Heart right ventricle (tissue), 16 donors: ENCODE results near the gene MBTD1. TPM values are rescaled to one million over a fixed set of nuclear protein-coding genes. Genes with fewer than 3 reads are reported as not detected.
A peak's percentile ranks its signal among the peaks of the same experiment; 100 is the strongest.

ENCODE experiments used
- ATAC-seq, 8 donors: fragments of 200-7000 bp; cut with Tn5 transposase; one replicate each; pipeline ENCODE4 v1.9.1; 2020; ENCODE audit warnings: mild to moderate bottlenecking in 8 of 8, moderate library complexity in 8 of 8, moderate number of reproducible peaks in 1 of 8
- DNase-seq, 2 donors: peaks; one replicate each; pipeline ENCODE4 v3.0.0-alpha.2; 2020
- H3K27ac ChIP-seq, 10 donors: fragments of 200-600 bp; sonication (generic) in 2 of 10; one replicate each; pipeline versions ENCODE4 v1.5.0 to v1.8.0; 2020 to 2022; ENCODE audit warnings: mild to moderate bottlenecking in 3 of 10
- H3K27me3 ChIP-seq, 7 donors: fragments of 200-600 bp; one replicate each; pipeline ENCODE4 v1.8.0; 2021 to 2022; ENCODE audit warnings: mild to moderate bottlenecking in 2 of 7
- H3K36me3 ChIP-seq, 9 donors: fragments of 200-600 bp; sonication (generic) in 1 of 9; one replicate each; pipeline versions ENCODE4 v1.5.0 to v1.8.0; 2020 to 2022; ENCODE audit warnings: mild to moderate bottlenecking in 2 of 9
- H3K4me1 ChIP-seq, 9 donors: fragments of 200-600 bp; sonication (generic) in 1 of 9; one replicate each; pipeline versions ENCODE4 v1.5.0 to v1.8.0; 2020 to 2022; ENCODE audit warnings: mild to moderate bottlenecking in 4 of 9
- H3K4me3 ChIP-seq, 10 donors: fragments of 200-600 bp; sonication (generic) in 2 of 10; one replicate each; pipeline versions ENCODE4 v1.5.0 to v1.8.0; 2020 to 2022; ENCODE audit warnings: mild to moderate bottlenecking in 7 of 10, moderate library complexity in 2 of 10
- H3K9me3 ChIP-seq, 11 donors: fragments of 200-600 bp in 10 of 11; sonication (generic) in 2 of 11; one replicate each; pipeline versions ENCODE4 v1.5.0 to v1.8.0; 2013 to 2022; ENCODE audit warnings: mild to moderate bottlenecking in 2 of 11, control low read depth in 1 of 11, moderate library complexity in 1 of 11
- CTCF ChIP-seq, 9 donors: fragments of 200-600 bp; sonication (generic) in 2 of 9; IDR thresholded peaks; one replicate each; pipeline versions ENCODE4 v1.5.0 to v1.8.0; 2021 to 2022; ENCODE audit warnings: antibody characterized with exemption in 9 of 9, mild to moderate bottlenecking in 5 of 9, moderate library complexity in 1 of 9
- WGBS, 2 donors: extraction: QIAGEN DNeasy Blood & Tissue Kit; methylation state at CpG; one replicate each; pipeline ENCODE4 v1.1.7; 2013; ENCODE audit warnings: inconsistent platforms in 1 of 2; 5-methylcytosine and 5-hydroxymethylcytosine counted together
- intact Hi-C, 10 donors: fragments of 100-400 bp; cut with DNase I; formaldehyde crosslinking; loops; one replicate each; pipeline versions ENCODE4 v1.11.1 to v1.14.2; 2022
- polyA plus RNA-seq, 2 donors: library from polyadenylated mRNA; stranded (reverse); fragments of 200-250 nt; gene quantifications; one replicate each; pipeline ENCODE4 v1.2.3, GENCODE V29; 2013
- total RNA-seq, 10 donors: library from RNA; stranded (reverse); fragmentation: NEBNext Ultra II Directional in 3 of 10; extraction: Animal tissue kit (Norgen Biotek cat#: 25700) in 3 of 10; gene quantifications; one replicate each; pipeline versions ENCODE4 v1.2.1 to v1.2.4, GENCODE V29; 2021 to 2023
- donor health status: Arrhythmogenic right ventricular cardiomyopathy.
- donor health status: ischemic (EF 13 %, LVEDD 7.1; RV severe dilation, severe dysfunction).
- donor health status: healthy with polysubstance abuse.
- donor health status: DM: no; HTN: yes; CAD: no.
- donor health status: DM: no; HTN: no; CAD: no.
- donor health status: ischemic (EF 25% LVEDD 6.9; RV normal size, moderate dysfunction).
- donor health status: ischemic (EF 25% LVEDD 5.7; RV mildly dilated, moderate dysfunction).
- donor health status: healthy.
- donor health status: DM: yes; HTN: yes; CAD: no.
- donor health status: Ischemic cardiomyopathy.
- donor health status: ischemic (EF 35%, LVEDD 5.7; RV mildly dilated, moderate dysfunction).
- donor health status: nonischemic (EF 11% LVEDD 7.7; RV severe dilation, severe dysfunction).
- donor health status: DM: yes; HTN: yes; CAD: no.
- donor health status: PGD.
- donor health status: ischemic (EF 29% LVEDD 5.4; RV normal size, mild dysfunction).
- donor health status: nonischemic (EF 23%, LVEDD 6.1; RV moderate dilation, normal function).

The MBTD1 gene
- total and polyA plus RNA-seq, 12 donors = 1.8 to 11.4 (median 6.9) TPM

- Histone ChIP-seq H3K27me3 (no peaks in the 10 kb centered on the region), H3K4me3 (no peak overlapping the region), H3K4me1 (peaks cover 0 to 32% (median 8%) of the 10 kb centered on the region in 9 donors), H3K36me3 (no peaks in the 10 kb centered on the region), H3K9me3 (no peaks in the 10 kb centered on the region), H3K27ac (no peak overlapping the region)
- intact Hi-C loops = no loop called here
- no peak for TF ChIP-seq CTCF (IDR thresholded peaks at IDR 0.05)
- no peak for DNase-seq
- 59 to 62% methylated on average over 3 of the region's 3 CpGs for WGBS, 2 donors
- peak in 1 of 8 donors; percentile 27 for ATAC-seq
These were observed 131.8 kb downstream of the MBTD1 start for GRCh38 chr17:51128076-51128475.

Other genes starting within 250 kb of the MBTD1 start
- gene SPAG9, start 139.2 kb downstream of the MBTD1 start, total RNA-seq = 10 to 100 TPM; 43.3 to 65.8 (median 52.8) TPM
- gene SPAG9, start 139.2 kb downstream of the MBTD1 start, polyA plus RNA-seq = 10 to 100 TPM; 20.7 to 24.0 TPM
- 10 to 100 TPM; 12.9 to 52.0 (median 21.8) TPM for gene NME1, start 106.5 kb downstream of the MBTD1 start, total RNA-seq
- gene NME1, start 106.5 kb downstream of the MBTD1 start, polyA plus RNA-seq = 100 to 1,000 TPM in 1 of 2 donors, 10 to 100 TPM in 1; 31.8 to 169 TPM
- gene NME2, start 93.6 kb downstream of the MBTD1 start, total RNA-seq = 100 to 1,000 TPM; 117 to 302 (median 208) TPM
- gene NME2, start 93.6 kb downstream of the MBTD1 start, polyA plus RNA-seq = 100 to 1,000 TPM; 351 to 965 TPM
- gene UTP18, start 497 bp upstream of the MBTD1 start, total RNA-seq = 10 to 100 TPM in 2 of 10 donors, 1 to 10 TPM in 8; 4.8 to 13.4 (median 8.0) TPM
- 10 to 100 TPM in 1 of 2 donors, 1 to 10 TPM in 1; 9.7 to 12.0 TPM for gene UTP18, start 497 bp upstream of the MBTD1 start, polyA plus RNA-seq